HepG2 (cell line): ENCODE results near the gene HINT2. TPM values are rescaled to one million over a fixed set of nuclear protein-coding genes. Genes with fewer than 3 reads are reported as not detected.

Experiments
- KAT7 ChIP-seq: IDR thresholded peaks from 2 replicates; pipeline ENCODE4 v1.6.1; 2018; ENCODE audit warnings: borderline replicate concordance, missing compliant biosample characterization
- MBD4 ChIP-seq: IDR thresholded peaks from 2 replicates; pipeline ENCODE4 v1.6.1; 2012; ENCODE audit warnings: low read length, inconsistent platforms, borderline replicate concordance
- MBNL3 ChIP-seq: fragments of 250-450 bp; sonication (Bioruptor Pico); conservative IDR thresholded peaks from 2 replicates; pipeline ENCODE4 v1.8.0; 2022; ENCODE audit warnings: mild to moderate bottlenecking, inconsistent platforms
- MTA1 ChIP-seq: sonication (generic); formaldehyde crosslinking; IDR thresholded peaks from 2 replicates; pipeline ENCODE4 v1.4.0; 2020; ENCODE audit warnings: missing genetic modification reagents, mild to moderate bottlenecking, borderline replicate concordance
- NCOA1 ChIP-seq: sonication (generic); formaldehyde crosslinking; IDR thresholded peaks from 2 replicates; pipeline ENCODE4 v1.9.0; 2021; ENCODE audit warnings: missing genetic modification reagents
- NFE2 ChIP-seq: sonication (generic); formaldehyde crosslinking; IDR thresholded peaks from 2 replicates; pipeline ENCODE4 v1.4.0; 2020; ENCODE audit warnings: missing genetic modification reagents
- RCOR2 ChIP-seq: IDR thresholded peaks from 2 replicates; pipeline ENCODE4 v1.6.1; 2016; ENCODE audit warnings: missing biosample characterization, missing genetic modification reagents
- SAP130 ChIP-seq: IDR thresholded peaks from 2 replicates; pipeline ENCODE4 v1.6.1; 2016; ENCODE audit warnings: low read depth
- ZFP41 ChIP-seq: sonication (generic); formaldehyde crosslinking; IDR thresholded peaks from 2 replicates; pipeline ENCODE4 v1.4.0; 2020; ENCODE audit warnings: mild to moderate bottlenecking, missing genetic modification reagents, borderline replicate concordance
- ZNF34 ChIP-seq: sonication (generic); formaldehyde crosslinking; IDR thresholded peaks from 2 replicates; pipeline ENCODE4 v1.4.0; 2020; ENCODE audit warnings: mild to moderate bottlenecking, missing genetic modification reagents, borderline replicate concordance
- ZNF430 ChIP-seq: sonication (generic); formaldehyde crosslinking; IDR thresholded peaks from 2 replicates; pipeline ENCODE4 v1.9.0; 2021; ENCODE audit warnings: mild to moderate bottlenecking, missing genetic modification reagents
- polyA plus RNA-seq, 8 experiments: library from polyadenylated mRNA; depleted of rRNA in 3 of 8; stranded (reverse) in 7 of 8; unstranded in 1 of 8; fragments of >200 nt; fragmentation: Illumina TruSeq in 4 of 8; extraction: Trizol in 4 of 8; gene quantifications; 2 replicates each; pipeline versions ENCODE4 v1.2.1 to v1.2.3, GENCODE V29; 2011 to 2016; ENCODE audit warnings: low read depth in 4 of 8, missing spikeins in 1 of 8, mixed read lengths in 1 of 8; ENCODE audit not compliant: insufficient read depth in 1 of 8
- total RNA-seq, 5 experiments: library from RNA; depleted of rRNA; stranded (reverse); fragments of >200 nt; fragmentation: Illumina TruSeq; extraction: Trizol; gene quantifications; 2 replicates each; pipeline ENCODE4 v1.2.3, GENCODE V29; 2016; ENCODE audit warnings: low read depth in 1 of 5
- TF ChIP-seq, protein P1 (sequence below): sonication (generic); formaldehyde crosslinking; IDR thresholded peaks from 2 replicates; pipeline ENCODE4 v1.5.1; 2020; ENCODE audit warnings: missing genetic modification reagents, mild to moderate bottlenecking, borderline replicate concordance
- TF ChIP-seq, protein P2 (sequence below): sonication (generic); formaldehyde crosslinking; IDR thresholded peaks from 2 replicates; pipeline ENCODE4 v1.5.0; 2020; ENCODE audit warnings: missing genetic modification reagents
- TF ChIP-seq, protein P3 (sequence below): sonication (generic); formaldehyde crosslinking; IDR thresholded peaks from 2 replicates; pipeline ENCODE4 v1.5.1; 2020; ENCODE audit warnings: missing genetic modification reagents, mild to moderate bottlenecking, borderline replicate concordance
- TF ChIP-seq, protein P4 (sequence below): sonication (generic); formaldehyde crosslinking; IDR thresholded peaks from 2 replicates; pipeline ENCODE4 v1.4.0; 2020; ENCODE audit warnings: missing genetic modification reagents
- TF ChIP-seq, protein P5 (sequence below): sonication (generic); formaldehyde crosslinking; conservative IDR thresholded peaks from 2 replicates; pipeline ENCODE4 v1.4.0; 2020; ENCODE audit warnings: missing genetic modification reagents
- TF ChIP-seq, protein P6 (sequence below): sonication (generic); formaldehyde crosslinking; conservative IDR thresholded peaks from 2 replicates; pipeline ENCODE4 v1.8.0; 2022; ENCODE audit warnings: low read depth, missing genetic modification reagents

Gene HINT2
- total and polyA plus RNA-seq, 2 of the 13 experiments (the other 11 are each of a cell fraction or from before 2014, with no cell fraction given) = 37.9 to 56.2 TPM

DNA sequence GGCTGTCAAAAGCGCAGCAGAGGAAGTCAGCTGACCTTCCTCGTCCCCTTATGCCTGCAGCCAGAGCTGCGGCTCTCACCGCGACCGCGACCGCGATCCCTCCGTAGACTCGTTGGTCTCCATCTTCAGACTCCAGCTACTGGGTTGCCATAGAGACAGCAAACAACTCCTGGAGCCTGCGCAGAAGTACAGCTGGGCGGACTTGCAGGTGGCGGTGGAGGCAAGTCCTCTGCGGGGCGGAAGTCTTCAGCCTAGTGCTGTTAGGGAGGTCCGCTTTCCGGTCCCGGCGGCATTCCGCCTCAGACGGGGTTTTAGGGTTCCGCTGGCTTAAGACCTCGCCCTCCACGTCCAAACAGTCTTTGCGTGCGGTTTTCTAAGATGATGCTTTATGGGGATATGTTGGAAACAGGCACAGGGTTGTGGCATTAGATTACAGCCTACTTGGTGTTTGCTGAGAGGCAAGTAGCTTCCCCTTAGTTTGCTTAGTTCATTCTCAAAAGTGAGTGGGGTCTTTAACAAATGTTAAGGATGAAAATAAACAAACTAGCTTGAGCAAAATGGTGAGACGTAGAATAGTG is 2.7 kb downstream of the HINT2 start, which contains the start of gene SPAG8 (continued):
- TF ChIP-seq, protein P1, sequence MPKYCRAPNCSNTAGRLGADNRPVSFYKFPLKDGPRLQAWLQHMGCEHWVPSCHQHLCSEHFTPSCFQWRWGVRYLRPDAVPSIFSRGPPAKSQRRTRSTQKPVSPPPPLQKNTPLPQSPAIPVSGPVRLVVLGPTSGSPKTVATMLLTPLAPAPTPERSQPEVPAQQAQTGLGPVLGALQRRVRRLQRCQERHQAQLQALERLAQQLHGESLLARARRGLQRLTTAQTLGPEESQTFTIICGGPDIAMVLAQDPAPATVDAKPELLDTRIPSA (CRISPR knock-in tag) = no peak
- TF ChIP-seq, protein P2, sequence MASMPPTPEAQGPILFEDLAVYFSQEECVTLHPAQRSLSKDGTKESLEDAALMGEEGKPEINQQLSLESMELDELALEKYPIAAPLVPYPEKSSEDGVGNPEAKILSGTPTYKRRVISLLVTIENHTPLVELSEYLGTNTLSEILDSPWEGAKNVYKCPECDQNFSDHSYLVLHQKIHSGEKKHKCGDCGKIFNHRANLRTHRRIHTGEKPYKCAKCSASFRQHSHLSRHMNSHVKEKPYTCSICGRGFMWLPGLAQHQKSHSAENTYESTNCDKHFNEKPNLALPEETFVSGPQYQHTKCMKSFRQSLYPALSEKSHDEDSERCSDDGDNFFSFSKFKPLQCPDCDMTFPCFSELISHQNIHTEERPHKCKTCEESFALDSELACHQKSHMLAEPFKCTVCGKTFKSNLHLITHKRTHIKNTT = no peak
- TF ChIP-seq MBNL3 (CRISPR knock-in tag) (no peak), RCOR2 (CRISPR knock-in tag) (no peak), NCOA1 (CRISPR knock-in tag) (no peak), ZNF430 (CRISPR knock-in tag) (peak; percentile 47; the same call in 1 of the 2 replicates), ZNF34 (CRISPR knock-in tag) (no peak), MTA1 (CRISPR knock-in tag) (no peak), KAT7 (CRISPR knock-in tag) (0 out of 2 replicates have a peak, but pooled peaks have one; percentile 63), NFE2 (CRISPR knock-in tag) (no peak), ZFP41 (CRISPR knock-in tag) (no peak), SAP130 (CRISPR knock-in tag) (peak; percentile 90), MBD4 (no peak)
- TF ChIP-seq, protein P3, sequence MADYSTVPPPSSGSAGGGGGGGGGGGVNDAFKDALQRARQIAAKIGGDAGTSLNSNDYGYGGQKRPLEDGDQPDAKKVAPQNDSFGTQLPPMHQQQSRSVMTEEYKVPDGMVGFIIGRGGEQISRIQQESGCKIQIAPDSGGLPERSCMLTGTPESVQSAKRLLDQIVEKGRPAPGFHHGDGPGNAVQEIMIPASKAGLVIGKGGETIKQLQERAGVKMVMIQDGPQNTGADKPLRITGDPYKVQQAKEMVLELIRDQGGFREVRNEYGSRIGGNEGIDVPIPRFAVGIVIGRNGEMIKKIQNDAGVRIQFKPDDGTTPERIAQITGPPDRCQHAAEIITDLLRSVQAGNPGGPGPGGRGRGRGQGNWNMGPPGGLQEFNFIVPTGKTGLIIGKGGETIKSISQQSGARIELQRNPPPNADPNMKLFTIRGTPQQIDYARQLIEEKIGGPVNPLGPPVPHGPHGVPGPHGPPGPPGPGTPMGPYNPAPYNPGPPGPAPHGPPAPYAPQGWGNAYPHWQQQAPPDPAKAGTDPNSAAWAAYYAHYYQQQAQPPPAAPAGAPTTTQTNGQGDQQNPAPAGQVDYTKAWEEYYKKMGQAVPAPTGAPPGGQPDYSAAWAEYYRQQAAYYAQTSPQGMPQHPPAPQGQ = no peak
- TF ChIP-seq, protein P4, sequence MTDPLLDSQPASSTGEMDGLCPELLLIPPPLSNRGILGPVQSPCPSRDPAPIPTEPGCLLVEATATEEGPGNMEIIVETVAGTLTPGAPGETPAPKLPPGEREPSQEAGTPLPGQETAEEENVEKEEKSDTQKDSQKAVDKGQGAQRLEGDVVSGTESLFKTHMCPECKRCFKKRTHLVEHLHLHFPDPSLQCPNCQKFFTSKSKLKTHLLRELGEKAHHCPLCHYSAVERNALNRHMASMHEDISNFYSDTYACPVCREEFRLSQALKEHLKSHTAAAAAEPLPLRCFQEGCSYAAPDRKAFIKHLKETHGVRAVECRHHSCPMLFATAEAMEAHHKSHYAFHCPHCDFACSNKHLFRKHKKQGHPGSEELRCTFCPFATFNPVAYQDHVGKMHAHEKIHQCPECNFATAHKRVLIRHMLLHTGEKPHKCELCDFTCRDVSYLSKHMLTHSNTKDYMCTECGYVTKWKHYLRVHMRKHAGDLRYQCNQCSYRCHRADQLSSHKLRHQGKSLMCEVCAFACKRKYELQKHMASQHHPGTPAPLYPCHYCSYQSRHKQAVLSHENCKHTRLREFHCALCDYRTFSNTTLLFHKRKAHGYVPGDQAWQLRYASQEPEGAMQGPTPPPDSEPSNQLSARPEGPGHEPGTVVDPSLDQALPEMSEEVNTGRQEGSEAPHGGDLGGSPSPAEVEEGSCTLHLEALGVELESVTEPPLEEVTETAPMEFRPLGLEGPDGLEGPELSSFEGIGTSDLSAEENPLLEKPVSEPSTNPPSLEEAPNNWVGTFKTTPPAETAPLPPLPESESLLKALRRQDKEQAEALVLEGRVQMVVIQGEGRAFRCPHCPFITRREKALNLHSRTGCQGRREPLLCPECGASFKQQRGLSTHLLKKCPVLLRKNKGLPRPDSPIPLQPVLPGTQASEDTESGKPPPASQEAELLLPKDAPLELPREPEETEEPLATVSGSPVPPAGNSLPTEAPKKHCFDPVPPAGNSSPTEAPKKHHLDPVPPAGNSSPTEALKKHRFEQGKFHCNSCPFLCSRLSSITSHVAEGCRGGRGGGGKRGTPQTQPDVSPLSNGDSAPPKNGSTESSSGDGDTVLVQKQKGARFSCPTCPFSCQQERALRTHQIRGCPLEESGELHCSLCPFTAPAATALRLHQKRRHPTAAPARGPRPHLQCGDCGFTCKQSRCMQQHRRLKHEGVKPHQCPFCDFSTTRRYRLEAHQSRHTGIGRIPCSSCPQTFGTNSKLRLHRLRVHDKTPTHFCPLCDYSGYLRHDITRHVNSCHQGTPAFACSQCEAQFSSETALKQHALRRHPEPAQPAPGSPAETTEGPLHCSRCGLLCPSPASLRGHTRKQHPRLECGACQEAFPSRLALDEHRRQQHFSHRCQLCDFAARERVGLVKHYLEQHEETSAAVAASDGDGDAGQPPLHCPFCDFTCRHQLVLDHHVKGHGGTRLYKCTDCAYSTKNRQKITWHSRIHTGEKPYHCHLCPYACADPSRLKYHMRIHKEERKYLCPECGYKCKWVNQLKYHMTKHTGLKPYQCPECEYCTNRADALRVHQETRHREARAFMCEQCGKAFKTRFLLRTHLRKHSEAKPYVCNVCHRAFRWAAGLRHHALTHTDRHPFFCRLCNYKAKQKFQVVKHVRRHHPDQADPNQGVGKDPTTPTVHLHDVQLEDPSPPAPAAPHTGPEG (CRISPR knock-in tag) = no peak
- TF ChIP-seq, protein P5, sequence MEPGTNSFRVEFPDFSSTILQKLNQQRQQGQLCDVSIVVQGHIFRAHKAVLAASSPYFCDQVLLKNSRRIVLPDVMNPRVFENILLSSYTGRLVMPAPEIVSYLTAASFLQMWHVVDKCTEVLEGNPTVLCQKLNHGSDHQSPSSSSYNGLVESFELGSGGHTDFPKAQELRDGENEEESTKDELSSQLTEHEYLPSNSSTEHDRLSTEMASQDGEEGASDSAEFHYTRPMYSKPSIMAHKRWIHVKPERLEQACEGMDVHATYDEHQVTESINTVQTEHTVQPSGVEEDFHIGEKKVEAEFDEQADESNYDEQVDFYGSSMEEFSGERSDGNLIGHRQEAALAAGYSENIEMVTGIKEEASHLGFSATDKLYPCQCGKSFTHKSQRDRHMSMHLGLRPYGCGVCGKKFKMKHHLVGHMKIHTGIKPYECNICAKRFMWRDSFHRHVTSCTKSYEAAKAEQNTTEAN (CRISPR knock-in tag) = no peak
- TF ChIP-seq, protein P6, sequence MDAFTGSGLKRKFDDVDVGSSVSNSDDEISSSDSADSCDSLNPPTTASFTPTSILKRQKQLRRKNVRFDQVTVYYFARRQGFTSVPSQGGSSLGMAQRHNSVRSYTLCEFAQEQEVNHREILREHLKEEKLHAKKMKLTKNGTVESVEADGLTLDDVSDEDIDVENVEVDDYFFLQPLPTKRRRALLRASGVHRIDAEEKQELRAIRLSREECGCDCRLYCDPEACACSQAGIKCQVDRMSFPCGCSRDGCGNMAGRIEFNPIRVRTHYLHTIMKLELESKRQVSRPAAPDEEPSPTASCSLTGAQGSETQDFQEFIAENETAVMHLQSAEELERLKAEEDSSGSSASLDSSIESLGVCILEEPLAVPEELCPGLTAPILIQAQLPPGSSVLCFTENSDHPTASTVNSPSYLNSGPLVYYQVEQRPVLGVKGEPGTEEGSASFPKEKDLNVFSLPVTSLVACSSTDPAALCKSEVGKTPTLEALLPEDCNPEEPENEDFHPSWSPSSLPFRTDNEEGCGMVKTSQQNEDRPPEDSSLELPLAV (CRISPR knock-in tag) = no peak
